NCI-H226 (cell line): ENCODE data around the gene ROBO1.

Experiments used
- DNase-seq: peaks from one replicate; pipeline ENCODE4 v3.0.0-alpha.2; 2015

ROBO1 gene

GRCh38 chr3:78589778-78590177 lies 1178.0 kb downstream of the ROBO1 start:
- no peak for DNase-seq

- no peak for DNase-seq
These were observed 1178.7 kb downstream of the ROBO1 start for GRCh38 chr3:78588906-78589621.

GRCh38 chr3:78580681-78581080 lies 1187.1 kb downstream of the ROBO1 start:
- no peak for DNase-seq

GRCh38 chr3:78571486-78571885 lies 1196.3 kb downstream of the ROBO1 start:
- DNase-seq: no peak

- DNase-seq: no peak
These were observed 1197.3 kb downstream of the ROBO1 start for GRCh38 chr3:78570496-78570895.

- DNase-seq: no peak
These were observed 1198.0 kb downstream of the ROBO1 start for GRCh38 chr3:78569804-78570203.

- DNase-seq: no peak
These were observed 1202.1 kb downstream of the ROBO1 start for GRCh38 chr3:78565712-78566111.

GRCh38 chr3:78562328-78562727 lies 1205.5 kb downstream of the ROBO1 start:
- no peak for DNase-seq
